Sigmoid colon (tissue), 7 donors: ENCODE data around the gene NACC2. TPM values are rescaled to one million over a fixed set of nuclear protein-coding genes. Genes with fewer than 3 reads are reported as not detected.
A peak's percentile ranks its signal among the peaks of the same experiment; 100 is the strongest.

Experiments used
- DNase-seq: peaks from one replicate; pipeline ENCODE4 v3.0.0-alpha.2; 2019
- H3K27ac ChIP-seq, 4 donors: fragments of 200-600 bp; sonication (generic); one replicate each; pipeline ENCODE4 v1.5.1; 2016 to 2019; ENCODE audit warnings: mild to moderate bottlenecking in 1 of 4
- H3K27me3 ChIP-seq, 3 donors: fragments of 200-600 bp; sonication (generic); one replicate each; pipeline ENCODE4 v1.5.1; 2019; ENCODE audit warnings: mild to moderate bottlenecking in 1 of 3
- H3K36me3 ChIP-seq, 4 donors: fragments of 200-600 bp; sonication (generic); one replicate each; pipeline ENCODE4 v1.5.1; 2016 to 2019
- H3K4me1 ChIP-seq, 4 donors: fragments of 200-600 bp; sonication (generic); one replicate each; pipeline ENCODE4 v1.5.1; 2017 to 2019
- H3K4me3 ChIP-seq, 4 donors: fragments of 200-600 bp; sonication (generic); one replicate each; pipeline ENCODE4 v1.5.1; 2017 to 2019; ENCODE audit warnings: mild to moderate bottlenecking in 2 of 4, moderate library complexity in 1 of 4
- H3K9me3 ChIP-seq, 4 donors: fragments of 200-600 bp in 3 of 4; sonication (generic) in 3 of 4; one replicate each; pipeline versions ENCODE4 v1.5.1 to v1.6.1; 2013 to 2019
- CTCF ChIP-seq, 4 experiments: fragments of 450-650 bp in 3 of 4; fragments of 200-600 bp in 1 of 4; IDR thresholded peaks; one replicate each; pipeline ENCODE4 v1.5.1; 2016 to 2019; ENCODE audit warnings: antibody characterized with exemption in 4 of 4, mild to moderate bottlenecking in 3 of 4, moderate library complexity in 2 of 4
- EP300 ChIP-seq, 4 donors: sonication (generic); formaldehyde crosslinking; IDR thresholded peaks; one replicate each; pipeline ENCODE4 v1.6.1; 2017; ENCODE audit warnings: antibody characterized with exemption in 4 of 4
- POLR2A ChIP-seq, 2 donors: fragments of 450-650 bp; IDR thresholded peaks; one replicate each; pipeline ENCODE4 v1.6.1; 2016; ENCODE audit warnings: antibody characterized with exemption in 2 of 2, mild to moderate bottlenecking in 2 of 2, moderate library complexity in 2 of 2
- POLR2AphosphoS5 ChIP-seq, 4 donors: sonication (generic); formaldehyde crosslinking; IDR thresholded peaks; one replicate each; pipeline ENCODE4 v1.6.1; 2017; ENCODE audit warnings: antibody characterized with exemption in 4 of 4
- WGBS, 2 donors: extraction: QIAGEN DNeasy Blood & Tissue Kit; methylation state at CpG; one replicate each; pipeline ENCODE4 v1.1.7; 2013; 5-methylcytosine and 5-hydroxymethylcytosine counted together
- intact Hi-C: fragments of 100-400 bp; cut with DNase I; formaldehyde crosslinking; loops from one replicate; pipeline ENCODE4 v1.15.1; 2023
- polyA plus RNA-seq, 3 donors: library from polyadenylated mRNA; stranded (reverse); fragments of 200-250 nt; gene quantifications; one replicate each; pipeline ENCODE4 v1.2.3, GENCODE V29; 2013
- total RNA-seq, 4 donors: library from RNA; depleted of rRNA; stranded (reverse); fragments of >200 nt; gene quantifications; one replicate each; pipeline ENCODE4 v1.1.0, GENCODE V29; 2016
- donor health status: healthy with polysubstance abuse.
- donor health status: Bipolar disorder and iron deficiency.
- donor health status: healthy.

The NACC2 gene
- total and polyA plus RNA-seq, 7 donors: 3.6 to 80.0 (median 41.6) TPM

GRCh38 chr9:136060671-136061371 lies 34.3 kb downstream of the NACC2 start:
- Histone ChIP-seq H3K27ac (no peak overlapping the region), H3K9me3 (no peaks in the 10 kb centered on the region), H3K4me3 (no peak overlapping the region), H3K27me3 (no peaks in the 10 kb centered on the region), H3K4me1 (peaks cover 0 to 92% (median 83%) of the 10 kb centered on the region in 4 donors), H3K36me3 (no peaks in the 10 kb centered on the region)
- intact Hi-C loops: no loop called here
- TF ChIP-seq EP300 (IDR thresholded peaks at IDR 0.05) (no peak), POLR2A (IDR thresholded peaks at IDR 0.05) (no peak), POLR2AphosphoS5 (IDR thresholded peaks at IDR 0.05) (no peak), CTCF (IDR thresholded peaks at IDR 0.05) (no peak)
- DNase-seq: peak; percentile 60
- WGBS, 2 donors: 64 to 85% methylated on average over 19 of the region's 19 CpGs

- peak; percentile 56 for DNase-seq
- H3K4me3 ChIP-seq: no peak overlapping the region
- H3K4me1 ChIP-seq: peaks cover 0 to 94% (median 84%) of the 10 kb centered on the region in 4 donors
- no peaks in the 10 kb centered on the region for H3K27me3 ChIP-seq
- H3K27ac ChIP-seq: no peak overlapping the region
- intact Hi-C loops: no loop called here
- H3K36me3 ChIP-seq: no peaks in the 10 kb centered on the region
- no peak for TF ChIP-seq CTCF (IDR thresholded peaks at IDR 0.05)
- no peak for TF ChIP-seq POLR2A (IDR thresholded peaks at IDR 0.05)
- no peaks in the 10 kb centered on the region for H3K9me3 ChIP-seq
- WGBS, 2 donors: 38 to 71% methylated on average over 29 of the region's 29 CpGs
Measured at GRCh38 chr9:136059851-136060670, 35.0 kb downstream of the NACC2 start.

GRCh38 chr9:136059321-136059791 lies 35.7 kb downstream of the NACC2 start:
- H3K36me3 ChIP-seq: no peaks in the 10 kb centered on the region
- H3K4me3 ChIP-seq: no peak overlapping the region
- intact Hi-C loops: no loop called here
- no peaks in the 10 kb centered on the region for H3K27me3 ChIP-seq
- peaks cover 0 to 97% (median 89%) of the 10 kb centered on the region in 4 donors for H3K4me1 ChIP-seq
- H3K27ac ChIP-seq: no peak overlapping the region
- 88 to 89% methylated on average over 20 of the region's 20 CpGs for WGBS, 2 donors
- TF ChIP-seq EP300 (IDR thresholded peaks at IDR 0.05) (no peak), POLR2AphosphoS5 (IDR thresholded peaks at IDR 0.05) (no peak), POLR2A (IDR thresholded peaks at IDR 0.05) (no peak), CTCF (IDR thresholded peaks at IDR 0.05) (no peak)
- no peaks in the 10 kb centered on the region for H3K9me3 ChIP-seq
- peak; percentile 61 for DNase-seq

DNA sequence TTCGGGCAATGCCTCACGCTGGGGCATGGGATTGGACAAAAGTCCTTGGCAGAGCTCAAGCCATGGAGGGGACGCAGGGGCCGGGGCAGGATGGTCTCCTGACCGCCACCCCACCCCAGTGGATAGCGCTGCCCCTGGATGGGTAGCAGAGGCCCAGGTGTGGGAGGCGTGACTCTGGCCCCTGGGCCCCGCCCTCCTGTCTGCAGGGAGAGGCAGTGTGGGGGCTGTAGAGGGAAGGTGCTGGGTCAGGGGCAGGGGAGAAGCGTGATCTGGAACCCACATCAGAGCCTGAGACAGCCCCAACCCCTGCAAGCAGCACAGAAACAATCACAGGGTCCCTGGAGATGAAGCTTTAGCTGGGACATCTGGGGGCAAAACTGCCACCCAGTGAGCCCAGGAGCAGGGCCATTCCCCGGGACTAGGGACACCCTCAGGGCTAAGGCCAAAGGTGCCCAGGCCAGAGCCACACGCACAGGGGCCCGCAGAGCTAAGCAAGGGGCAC lies 36.2 kb downstream of the NACC2 start:
- Histone ChIP-seq H3K36me3 (no peaks in the 10 kb centered on the region), H3K4me1 (peaks cover 0 to 97% (median 89%) of the 10 kb centered on the region in 4 donors), H3K4me3 (no peak overlapping the region), H3K27ac (no peak overlapping the region), H3K27me3 (no peaks in the 10 kb centered on the region), H3K9me3 (no peaks in the 10 kb centered on the region)
- TF ChIP-seq EP300 (IDR thresholded peaks at IDR 0.05) (no peak), CTCF (IDR thresholded peaks at IDR 0.05) (no peak), POLR2AphosphoS5 (IDR thresholded peaks at IDR 0.05) (no peak), POLR2A (IDR thresholded peaks at IDR 0.05) (no peak)
- 88 to 89% methylated on average over 12 of the region's 12 CpGs for WGBS, 2 donors
- intact Hi-C loops: no loop called here
- peak; percentile 56 for DNase-seq
